Gastrocnemius medialis (tissue), 4 donors: ENCODE results near the gene ROPN1B. TPM values are rescaled to one million over a fixed set of nuclear protein-coding genes. Genes with fewer than 3 reads are reported as not detected.

Experiments
- ATAC-seq, 2 donors: fragments of 150-250 bp; one replicate each; pipeline ENCODE4 v1.9.1; 2016
- DNase-seq, 2 donors: peaks; one replicate each; pipeline ENCODE4 v3.0.0-alpha.2; 2019
- H3K27ac ChIP-seq, 4 donors: fragments of 200-600 bp; sonication (generic); 1 replicate in 1 of 4; 2 replicates in 3 of 4; pipeline ENCODE4 v1.5.1; 2016 to 2018; ENCODE audit warnings: mild to moderate bottlenecking in 2 of 4, moderate library complexity in 1 of 4
- H3K27me3 ChIP-seq, 3 donors: fragments of 200-600 bp; sonication (generic) in 2 of 3; 1 replicate in 1 of 3; 2 replicates in 2 of 3; pipeline versions ENCODE4 v1.5.1 to v1.6.0; 2016 to 2019; ENCODE audit warnings: mild to moderate bottlenecking in 1 of 3, moderate library complexity in 1 of 3
- H3K36me3 ChIP-seq, 2 donors: fragments of 200-600 bp; sonication (generic) in 1 of 2; one replicate each; pipeline ENCODE4 v1.5.1; 2017 to 2018
- H3K4me1 ChIP-seq, 2 donors: fragments of 200-600 bp; sonication (generic) in 1 of 2; one replicate each; pipeline ENCODE4 v1.5.1; 2016 to 2017; ENCODE audit warnings: mild to moderate bottlenecking in 2 of 2
- H3K4me3 ChIP-seq, 4 donors: fragments of 200-600 bp; sonication (generic) in 3 of 4; 1 replicate in 1 of 4; 2 replicates in 3 of 4; pipeline ENCODE4 v1.5.1; 2016 to 2019; ENCODE audit warnings: mild to moderate bottlenecking in 2 of 4
- H3K9me3 ChIP-seq, 3 donors: fragments of 200-600 bp; sonication (generic) in 2 of 3; 1 replicate in 1 of 3; 2 replicates in 2 of 3; pipeline ENCODE4 v1.5.1; 2016 to 2019
- CTCF ChIP-seq, 5 experiments: fragments of 450-650 bp in 3 of 5; fragments of 200-600 bp in 2 of 5; sonication (generic) in 2 of 5; IDR thresholded peaks in 4 of 5; conservative IDR thresholded peaks in 1 of 5; 1 replicate in 4 of 5; 2 replicates in 1 of 5; pipeline ENCODE4 v1.5.1; 2016 to 2019; ENCODE audit warnings: antibody characterized with exemption in 5 of 5, mild to moderate bottlenecking in 3 of 5, moderate library complexity in 3 of 5
- POLR2A ChIP-seq, 2 donors: fragments of 450-650 bp; IDR thresholded peaks; one replicate each; pipeline ENCODE4 v1.6.1; 2017; ENCODE audit warnings: antibody characterized with exemption in 2 of 2, mild to moderate bottlenecking in 2 of 2, moderate library complexity in 2 of 2
- in situ Hi-C, 4 donors: fragments of 200-750 bp; cut with MboI; loops; one replicate each; pipeline versions ENCODE4 v1.15.0 to v1.8.0; 2017; ENCODE audit warnings: low sequenced_read_pairs in 4 of 4
- intact Hi-C: fragments of 100-400 bp; cut with DNase I; formaldehyde crosslinking; loops from one replicate; pipeline ENCODE4 v1.15.1; 2023; ENCODE audit warnings: low total_unique reads
- total RNA-seq, 4 donors: library from RNA; depleted of rRNA; stranded (reverse); fragments of >200 nt; gene quantifications; one replicate each; pipeline versions ENCODE4 v1.1.0 to v1.2.3, GENCODE V29; 2016

ROPN1B gene
- total RNA-seq, 4 donors from 2014 or later: 0.66 to 1.3 TPM; not detected in 2

GRCh38 chr3:126026277-126026751 lies 57.3 kb downstream of the ROPN1B start:
- intact Hi-C loops: no loop called here
- no peak for ATAC-seq
- Histone ChIP-seq H3K27me3 (no peaks in the 10 kb centered on the region), H3K27ac (no peak overlapping the region), H3K9me3 (no peaks in the 10 kb centered on the region), H3K4me1 (no peaks in the 10 kb centered on the region), H3K36me3 (peaks cover 0 to 25% of the 10 kb centered on the region in 2 donors), H3K4me3 (no peak overlapping the region)
- DNase-seq: no peak
- in situ Hi-C loops: no loop called here
- TF ChIP-seq POLR2A (IDR thresholded peaks at IDR 0.05) (no peak), CTCF (IDR thresholded peaks at IDR 0.05 in 4 of 5, conservative IDR thresholded peaks at IDR 0.05 in 1 of 5) (no peak)

GRCh38 chr3:126026761-126027160 lies 57.8 kb downstream of the ROPN1B start:
- H3K36me3 ChIP-seq: peaks cover 0 to 25% of the 10 kb centered on the region in 2 donors
- TF ChIP-seq CTCF (IDR thresholded peaks at IDR 0.05 in 4 of 5, conservative IDR thresholded peaks at IDR 0.05 in 1 of 5): no peak
- TF ChIP-seq POLR2A (IDR thresholded peaks at IDR 0.05): no peak
- DNase-seq (no peak), ATAC-seq (no peak)
- in situ Hi-C loops (no loop called here), intact Hi-C loops (no loop called here)
- H3K9me3 ChIP-seq: no peaks in the 10 kb centered on the region
- no peaks in the 10 kb centered on the region for H3K4me1 ChIP-seq
- no peak overlapping the region for H3K27ac ChIP-seq
- H3K4me3 ChIP-seq: no peak overlapping the region
- H3K27me3 ChIP-seq: no peaks in the 10 kb centered on the region

GRCh38 chr3:126028096-126028495 lies 59.1 kb downstream of the ROPN1B start:
- Histone ChIP-seq H3K4me1 (no peaks in the 10 kb centered on the region), H3K27ac (no peak overlapping the region), H3K9me3 (no peaks in the 10 kb centered on the region), H3K4me3 (no peak overlapping the region), H3K36me3 (peaks cover 0 to 31% of the 10 kb centered on the region in 2 donors), H3K27me3 (no peaks in the 10 kb centered on the region)
- ATAC-seq (no peak), DNase-seq (no peak)
- intact Hi-C loops (no loop called here), in situ Hi-C loops (no loop called here)
- TF ChIP-seq POLR2A (IDR thresholded peaks at IDR 0.05) (no peak), CTCF (IDR thresholded peaks at IDR 0.05 in 4 of 5, conservative IDR thresholded peaks at IDR 0.05 in 1 of 5) (no peak)

- no peak overlapping the region for H3K27ac ChIP-seq
- ATAC-seq (no peak), DNase-seq (no peak)
- peaks cover 0 to 35% of the 10 kb centered on the region in 2 donors for H3K36me3 ChIP-seq
- no peaks in the 10 kb centered on the region for H3K27me3 ChIP-seq
- H3K4me1 ChIP-seq: no peaks in the 10 kb centered on the region
- TF ChIP-seq CTCF (IDR thresholded peaks at IDR 0.05 in 4 of 5, conservative IDR thresholded peaks at IDR 0.05 in 1 of 5) (no peak), POLR2A (IDR thresholded peaks at IDR 0.05) (no peak)
- H3K9me3 ChIP-seq: no peaks in the 10 kb centered on the region
- in situ Hi-C loops: no loop called here
- H3K4me3 ChIP-seq: no peak overlapping the region
- intact Hi-C loops: no loop called here
These were observed 60.3 kb downstream of the ROPN1B start for GRCh38 chr3:126029241-126029640.

GRCh38 chr3:126030455-126030854 lies 61.5 kb downstream of the ROPN1B start:
- TF ChIP-seq POLR2A (IDR thresholded peaks at IDR 0.05): no peak
- TF ChIP-seq CTCF (IDR thresholded peaks at IDR 0.05 in 4 of 5, conservative IDR thresholded peaks at IDR 0.05 in 1 of 5): no peak
- no peaks in the 10 kb centered on the region for H3K4me1 ChIP-seq
- ATAC-seq (no peak), DNase-seq (no peak)
- H3K27ac ChIP-seq: no peak overlapping the region
- no peaks in the 10 kb centered on the region for H3K9me3 ChIP-seq
- no peak overlapping the region for H3K4me3 ChIP-seq
- peaks cover 0 to 27% of the 10 kb centered on the region in 2 donors for H3K36me3 ChIP-seq
- in situ Hi-C loops (no loop called here), intact Hi-C loops (no loop called here)
- H3K27me3 ChIP-seq: no peaks in the 10 kb centered on the region
